ENCODE data around the gene SLC24A4. TPM values are rescaled to one million over a fixed set of nuclear protein-coding genes. Genes with fewer than 3 reads are reported as not detected.
"Not testable (repeated sequence)": the region's sequence is repeated elsewhere in the genome, so short reads cannot be mapped to it uniquely, and the experiment has no call there.

SLC24A4 gene
- polyA plus RNA-seq, 3 donors, result 0.05 to 0.22 (median 0.11) TPM

GRCh38 chr14:92532490-92533163 lies 209.7 kb downstream of the SLC24A4 start:
- H3K27ac ChIP-seq (ENCODE audit: low read depth, low read length), result no peak overlapping the region
- 37 to 57% (median 47%) methylated on average over 10 of the region's 10 CpGs for WGBS, 3 donors

- H3K27ac ChIP-seq (ENCODE audit: low read depth, low read length), result no peak overlapping the region
- WGBS, 3 donors, result 52 to 69% (median 58%) methylated on average over 17 of the region's 17 CpGs
These were observed 212.1 kb downstream of the SLC24A4 start for GRCh38 chr14:92534932-92535643.

GRCh38 chr14:92536231-92536630 lies 213.3 kb downstream of the SLC24A4 start:
- WGBS, 3 donors, result 71 to 77% (median 76%) methylated on average over 8 of the region's 8 CpGs
- not testable (repeated sequence) for H3K27ac ChIP-seq (ENCODE audit: low read depth, low read length)

GRCh38 chr14:92538412-92538985 lies 215.5 kb downstream of the SLC24A4 start:
- WGBS, 3 donors, result 80 to 89% (median 87%) methylated on average over 6 of the region's 6 CpGs
- no peak overlapping the region for H3K27ac ChIP-seq (ENCODE audit: low read depth, low read length)

DNA sequence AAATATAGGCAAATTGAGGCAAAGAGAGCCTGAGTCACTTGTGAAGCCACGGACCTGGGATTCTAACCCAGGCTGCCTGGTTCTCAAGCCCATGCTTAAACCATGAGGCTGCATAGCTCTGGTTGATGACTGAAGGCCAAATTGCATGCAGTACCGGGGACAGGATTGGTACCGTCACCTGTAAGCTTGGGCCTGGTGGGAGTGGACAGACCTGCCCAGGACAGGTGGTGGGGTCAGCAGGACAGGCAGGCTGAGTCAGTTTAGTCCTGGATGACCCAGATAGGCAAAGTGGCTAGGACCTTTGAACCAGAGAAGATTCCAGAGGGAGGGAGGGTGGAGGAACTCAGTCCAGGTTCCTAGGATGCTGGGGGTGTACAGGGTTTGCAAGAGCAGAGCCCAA lies 216.5 kb downstream of the SLC24A4 start:
- peak overlapping the region; percentile 15 for H3K27ac ChIP-seq (ENCODE audit: low read depth, low read length)
- 85 to 95% (median 90%) methylated on average over 3 of the region's 3 CpGs for WGBS, 3 donors

DNA sequence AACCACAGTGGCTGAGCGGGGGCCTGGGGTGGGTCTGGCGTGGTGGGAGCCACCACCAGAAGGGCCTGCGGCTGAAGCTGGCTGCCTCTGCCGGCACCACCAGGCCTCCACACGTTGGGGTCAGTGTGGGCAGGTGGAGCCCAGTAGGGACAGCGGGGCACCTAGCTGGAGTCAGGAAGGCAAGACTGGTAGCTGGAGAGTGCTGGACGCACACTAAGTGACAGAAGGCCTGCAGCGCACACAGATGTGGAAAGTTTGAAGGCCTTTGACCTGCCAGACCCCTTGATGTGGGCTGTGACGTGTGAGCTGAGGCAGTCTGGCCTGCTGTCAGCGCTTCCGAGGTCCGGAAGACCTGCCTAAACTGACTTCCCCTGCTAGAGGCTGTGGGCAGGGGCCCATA lies 216.9 kb downstream of the SLC24A4 start:
- WGBS, 3 donors, result 40 to 74% (median 44%) methylated on average over 12 of the region's 12 CpGs
- peak overlapping the region; percentile 15 for H3K27ac ChIP-seq (ENCODE audit: low read depth, low read length)

GRCh38 chr14:92540472-92541048 lies 217.6 kb downstream of the SLC24A4 start:
- WGBS, 3 donors, result 8 to 23% (median 9%) methylated on average over 6 of the region's 6 CpGs
- no peak overlapping the region for H3K27ac ChIP-seq (ENCODE audit: low read depth, low read length)

- 53 to 75% (median 71%) methylated on average over 8 of the region's 8 CpGs for WGBS, 3 donors
- no peak overlapping the region for H3K27ac ChIP-seq (ENCODE audit: low read depth, low read length)
These were observed 220.0 kb downstream of the SLC24A4 start for GRCh38 chr14:92542766-92543554.

DNA sequence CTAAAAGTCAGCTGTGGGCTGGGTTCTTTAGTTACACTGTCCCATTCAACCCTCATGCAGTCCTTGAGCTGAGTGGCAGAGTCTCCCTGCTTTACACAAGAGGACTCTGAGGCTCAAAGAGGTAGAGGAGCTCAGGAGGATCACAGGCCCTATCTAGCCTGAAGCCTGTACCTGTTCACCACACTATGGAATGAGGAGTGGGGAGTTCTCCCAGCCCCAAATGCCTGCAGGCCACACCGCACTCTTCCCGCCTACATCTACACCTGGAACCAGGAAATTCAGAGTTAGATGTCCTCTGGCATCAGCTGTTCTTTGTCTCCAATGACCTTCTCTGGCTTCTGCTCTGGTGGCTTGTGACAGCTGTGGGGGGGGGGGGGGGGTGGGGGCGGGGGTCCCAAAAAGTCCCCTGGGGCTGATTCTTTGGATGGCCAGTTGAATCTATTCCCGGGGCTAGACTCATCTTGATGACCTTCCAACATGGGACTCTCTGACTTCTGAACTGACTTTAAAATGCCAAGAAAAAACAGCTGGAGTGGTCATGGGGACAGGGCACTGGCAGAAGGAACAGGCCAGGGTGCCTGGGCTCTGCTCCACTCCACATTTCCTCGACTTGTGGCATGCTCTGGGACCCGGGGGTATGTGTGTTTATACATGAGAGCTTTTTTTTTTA lies 221.2 kb downstream of the SLC24A4 start:
- 64 to 71% (median 68%) methylated on average over 6 of the region's 6 CpGs for WGBS, 3 donors
- H3K27ac ChIP-seq (ENCODE audit: low read depth, low read length), result no peak overlapping the region

GRCh38 chr14:92546347-92547053 lies 223.5 kb downstream of the SLC24A4 start:
- no peak overlapping the region for H3K27ac ChIP-seq (ENCODE audit: low read depth, low read length)
- 86 to 91% (median 87%) methylated on average over 7 of the region's 7 CpGs for WGBS, 3 donors

DNA sequence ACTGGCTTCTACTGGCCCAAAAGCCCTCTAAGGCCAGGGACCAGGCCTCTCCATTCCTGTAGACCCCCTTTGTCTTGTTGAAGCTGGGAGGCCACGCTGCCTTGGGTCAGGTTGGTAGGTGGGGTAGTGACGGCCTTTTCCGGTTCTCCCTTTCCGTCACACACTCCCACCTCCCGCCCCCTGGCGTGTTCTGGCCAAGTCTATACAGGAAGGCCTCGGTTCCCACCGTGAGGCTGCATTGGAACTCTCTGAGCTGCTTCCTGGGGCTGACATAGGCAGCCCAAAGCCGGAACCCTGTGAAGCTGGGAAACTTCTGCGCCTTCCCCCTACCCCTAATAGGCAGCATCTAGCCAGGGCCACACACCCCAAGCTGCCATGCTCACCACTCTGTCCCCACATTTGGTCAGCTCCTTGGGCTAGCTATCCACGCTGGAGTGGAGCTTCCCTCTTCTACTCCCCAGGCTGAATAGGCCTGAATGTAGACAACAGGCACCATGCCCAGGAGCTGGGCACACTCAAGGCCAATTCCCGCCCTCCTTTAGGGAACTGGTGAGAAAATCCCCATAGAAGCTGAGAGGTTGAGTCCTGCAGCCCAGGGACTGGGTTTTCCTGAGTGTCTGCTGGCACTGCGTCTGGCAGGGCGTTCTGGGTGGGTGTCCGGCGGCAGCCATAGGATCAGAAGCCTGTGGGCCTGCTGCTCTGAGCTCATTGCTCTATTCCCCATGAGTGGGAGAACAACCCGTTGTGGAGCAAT lies 226.3 kb downstream of the SLC24A4 start:
- 65 to 79% (median 70%) methylated on average over 17 of the region's 17 CpGs for WGBS, 3 donors

GRCh38 chr14:92549859-92550230 lies 226.9 kb downstream of the SLC24A4 start:
- whole genome bisulfite sequencing, 3 donors, result 27 to 31% (median 30%) methylated on average over 7 of the region's 7 CpGs
- no peak overlapping the region for H3K27ac ChIP-seq (ENCODE audit: low read depth, low read length)

More for the DNA sequence above, 226.3 kb downstream of the SLC24A4 start:
- H3K27ac ChIP-seq (ENCODE audit: low read depth, low read length), result no peak overlapping the region

Other genes starting within 250 kb of the SLC24A4 start
- 10 to 100 TPM in 2 of 3 donors, 1 to 10 TPM in 1; 5.0 to 18.6 (median 11.1) TPM for gene ATXN3, start 216.6 kb upstream of the SLC24A4 start, polyA plus RNA-seq
- 100 to 1,000 TPM; 176 to 900 (median 508) TPM for gene NDUFB1, start 201.5 kb upstream of the SLC24A4 start, polyA plus RNA-seq
- 10 to 100 TPM in 1 of 3 donors, 1 to 10 TPM in 2; 5.8 to 10.9 (median 9.4) TPM for gene CPSF2, start 201.2 kb upstream of the SLC24A4 start, polyA plus RNA-seq
- gene RIN3, start 190.6 kb downstream of the SLC24A4 start, polyA plus RNA-seq, result 10 to 100 TPM in 2 of 3 donors, 1 to 10 TPM in 1; 2.2 to 12.3 (median 10.8) TPM